GM19452 (cell line): ENCODE measurements around the gene FCHO1.

ENCODE experiments used
- ATAC-seq: cut with Tn5 transposase; IDR thresholded peaks from one replicate; pipeline ENCODE4 v1.9.1; 2021; ENCODE audit not compliant: unreplicated experiment

FCHO1 gene

GRCh38 chr19:17751103-17751911, at the start of gene FCHO1:
Gene FCHO1, plus strand, starts transcription at chr19:17751477. Its CDS starts 3,688 bp downstream, at chr19:17755165.
- peak; percentile 25 for ATAC-seq

GRCh38 chr19:17703824-17704463, 47.3 kb upstream of the FCHO1 start:
- no peak for ATAC-seq

GRCh38 chr19:17706750-17707181, 44.5 kb upstream of the FCHO1 start:
- ATAC-seq: no peak

GRCh38 chr19:17711851-17712250, 39.4 kb upstream of the FCHO1 start:
- ATAC-seq: no peak

GRCh38 chr19:17716309-17716929, 34.9 kb upstream of the FCHO1 start:
- no peak for ATAC-seq

- ATAC-seq: no peak
These were observed 32.7 kb upstream of the FCHO1 start for GRCh38 chr19:17718550-17718946.

GRCh38 chr19:17718947-17719711, 32.1 kb upstream of the FCHO1 start, which contains the start of gene MAP1S:
Gene MAP1S, plus strand, starts transcription at chr19:17719480. Its CDS starts 23 bp downstream, at chr19:17719503.
- peak; percentile 68 for ATAC-seq

- no peak for ATAC-seq
These were observed 31.4 kb upstream of the FCHO1 start for GRCh38 chr19:17719730-17720400.

- no peak for ATAC-seq
These were observed 30.8 kb upstream of the FCHO1 start for GRCh38 chr19:17720440-17720839.

- ATAC-seq: no peak
These were observed 30.1 kb upstream of the FCHO1 start for GRCh38 chr19:17721111-17721628.

- no peak for ATAC-seq
These were observed 29.5 kb upstream of the FCHO1 start for GRCh38 chr19:17721821-17722220.

GRCh38 chr19:17722655-17723240, 28.5 kb upstream of the FCHO1 start:
- no peak for ATAC-seq

GRCh38 chr19:17724655-17725054, 26.6 kb upstream of the FCHO1 start:
- ATAC-seq: no peak

- no peak for ATAC-seq
These were observed 25.7 kb upstream of the FCHO1 start for GRCh38 chr19:17725422-17726078.

- no peak for ATAC-seq
These were observed 25.0 kb upstream of the FCHO1 start for GRCh38 chr19:17726136-17726741.

GRCh38 chr19:17726964-17727773, 24.1 kb upstream of the FCHO1 start:
- ATAC-seq: no peak

- no peak for ATAC-seq
These were observed 23.4 kb upstream of the FCHO1 start for GRCh38 chr19:17727843-17728242.

- ATAC-seq: no peak
These were observed 18.1 kb upstream of the FCHO1 start for GRCh38 chr19:17733127-17733526.
